Regular cardiac myocyte (primary cell): Measurements from ENCODE around the gene FKBP8. TPM values are rescaled to one million over a fixed set of nuclear protein-coding genes. Genes with fewer than 3 reads are reported as not detected.

Source experiments
- total RNA-seq: library from RNA; depleted of rRNA; stranded (reverse); fragments of >200 nt; gene quantifications from 2 replicates; pipeline ENCODE4 v1.2.3, GENCODE V29; 2014

FKBP8 gene
- total RNA-seq, result 207 and 320 TPM in 2 replicates

DNA sequence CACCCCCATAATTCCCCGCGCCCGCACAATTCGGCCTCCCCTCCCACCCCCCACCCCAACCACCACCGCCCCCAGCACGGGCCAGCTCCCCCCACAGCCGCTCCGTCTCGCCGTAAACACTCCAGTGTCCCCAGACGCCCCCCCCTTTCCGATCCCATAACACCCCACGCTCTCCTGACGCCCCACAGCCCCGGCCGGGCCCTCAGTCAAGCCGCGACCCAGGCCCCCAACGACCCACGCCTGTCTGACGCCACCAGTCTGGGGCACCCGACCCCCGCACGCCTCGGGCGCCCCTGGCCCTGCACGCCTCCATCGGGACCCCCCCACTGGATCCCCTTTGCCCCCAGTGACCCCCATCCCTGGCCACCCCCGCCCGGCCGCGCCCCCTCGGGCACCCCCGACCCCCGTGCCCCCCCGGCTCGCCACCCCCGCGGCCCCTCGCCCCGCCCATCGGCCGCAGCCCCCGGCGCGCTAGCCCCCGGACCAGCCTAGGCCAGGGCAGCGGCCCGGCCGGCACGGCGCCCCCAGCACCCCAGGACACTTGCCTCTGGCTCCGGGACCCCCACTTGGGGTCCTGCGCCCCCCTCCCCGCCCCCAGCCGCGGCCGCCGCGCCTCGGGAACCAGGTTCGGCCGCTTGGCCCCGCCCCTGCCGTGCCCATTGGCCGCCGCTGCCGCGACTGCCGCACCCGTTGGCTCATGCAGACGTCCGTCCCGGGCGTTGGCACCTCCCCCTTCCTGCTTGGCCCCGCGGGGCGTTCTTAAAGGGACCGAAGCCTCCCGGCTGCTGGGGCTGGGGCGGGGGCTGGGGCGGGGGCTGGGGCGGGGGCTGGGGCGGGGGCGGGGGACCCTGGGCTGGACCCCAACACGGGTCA, at the start of gene FKBP8:
TSS of gene FKBP8 (minus strand) at position 633 of the 873 bp plus-strand sequence. CDS start 1,603 bp downstream, outside the sequence.

DNA sequence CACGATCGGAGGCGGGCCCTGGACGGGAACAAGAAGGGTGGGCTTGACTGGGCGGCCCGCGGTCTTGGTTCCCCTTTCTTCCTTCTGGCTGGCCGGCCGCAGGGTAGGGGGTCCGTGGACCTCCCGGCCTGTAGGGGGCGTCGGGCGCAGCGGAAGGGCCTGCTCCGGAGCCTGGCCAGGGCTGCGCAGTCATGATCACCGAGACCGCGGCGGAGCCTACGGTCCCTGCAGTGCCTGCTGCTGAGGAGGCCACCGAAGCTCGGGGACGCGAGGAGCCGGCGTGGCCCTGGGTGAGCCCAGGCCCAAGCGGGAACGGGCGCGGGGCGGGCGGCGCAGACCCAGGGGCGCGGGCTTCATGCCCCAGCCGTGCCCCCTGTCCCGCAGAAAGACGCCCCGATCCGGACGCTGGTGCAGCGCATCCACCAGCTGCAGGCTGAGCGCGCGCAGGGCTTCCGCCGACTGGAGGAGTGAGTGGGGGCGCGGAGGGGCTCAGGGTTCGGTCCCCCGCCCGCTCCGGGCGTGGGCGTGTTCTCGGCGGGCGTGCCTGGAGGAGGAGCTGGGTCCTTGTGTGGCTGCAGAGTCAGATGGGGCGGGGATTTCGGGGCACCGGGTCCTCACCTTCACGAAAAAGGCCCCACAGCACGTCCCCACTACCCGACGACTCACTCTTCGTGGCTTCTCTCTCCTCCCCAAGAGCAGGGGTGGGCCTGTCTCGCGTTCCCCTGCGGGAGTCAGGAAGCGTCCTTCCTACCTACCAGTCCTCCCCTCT, 45.4 kb upstream of the FKBP8 start, which contains the start of gene REX1BD:
TSS of gene REX1BD (plus strand) at position 188 of the 769 bp plus-strand sequence. CDS start at position 192, 4 bp downstream.

DNA sequence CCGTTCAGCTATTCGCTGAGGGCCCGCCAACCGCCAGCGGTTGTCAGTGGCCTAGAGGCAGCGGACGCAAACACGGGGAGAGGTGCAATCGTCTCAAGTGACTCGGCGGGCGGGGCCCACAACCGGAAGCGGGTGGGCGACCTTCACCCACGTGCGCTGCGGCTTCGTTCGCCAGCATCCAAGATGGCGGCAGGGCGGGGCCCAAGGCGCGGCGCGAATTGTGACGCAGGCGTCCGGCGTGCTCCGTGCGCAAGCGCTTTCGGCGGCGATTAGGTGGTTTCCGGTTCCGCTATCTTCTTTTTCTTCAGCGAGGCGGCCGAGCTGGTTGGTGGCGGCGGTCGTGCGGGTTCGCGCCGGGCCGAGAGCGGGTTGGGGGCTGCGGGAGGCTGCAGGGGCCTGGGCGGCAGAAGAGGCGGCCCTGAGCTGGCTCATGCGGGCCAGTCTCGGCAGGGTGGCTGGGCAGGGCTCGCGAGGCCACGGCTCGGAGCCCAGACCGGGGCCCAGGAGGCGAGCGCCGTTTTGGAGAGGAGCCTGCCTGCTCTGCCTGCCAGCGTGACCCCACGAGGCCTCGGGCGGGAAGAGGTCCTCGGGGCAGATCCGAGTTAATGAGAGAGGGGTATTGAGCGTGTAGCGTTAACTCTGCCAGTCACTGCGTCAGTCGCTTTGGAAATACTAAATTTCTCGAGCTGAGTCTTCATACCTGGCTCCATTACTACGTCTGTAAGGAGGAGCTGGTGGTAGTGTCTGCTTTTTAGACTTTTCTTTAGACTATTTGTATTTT, 28.4 kb upstream of the FKBP8 start, which contains the start of gene UBA52:
TSS of gene UBA52 (plus strand) at position 294 of the 781 bp plus-strand sequence. CDS start 1,444 bp downstream, outside the sequence.

DNA sequence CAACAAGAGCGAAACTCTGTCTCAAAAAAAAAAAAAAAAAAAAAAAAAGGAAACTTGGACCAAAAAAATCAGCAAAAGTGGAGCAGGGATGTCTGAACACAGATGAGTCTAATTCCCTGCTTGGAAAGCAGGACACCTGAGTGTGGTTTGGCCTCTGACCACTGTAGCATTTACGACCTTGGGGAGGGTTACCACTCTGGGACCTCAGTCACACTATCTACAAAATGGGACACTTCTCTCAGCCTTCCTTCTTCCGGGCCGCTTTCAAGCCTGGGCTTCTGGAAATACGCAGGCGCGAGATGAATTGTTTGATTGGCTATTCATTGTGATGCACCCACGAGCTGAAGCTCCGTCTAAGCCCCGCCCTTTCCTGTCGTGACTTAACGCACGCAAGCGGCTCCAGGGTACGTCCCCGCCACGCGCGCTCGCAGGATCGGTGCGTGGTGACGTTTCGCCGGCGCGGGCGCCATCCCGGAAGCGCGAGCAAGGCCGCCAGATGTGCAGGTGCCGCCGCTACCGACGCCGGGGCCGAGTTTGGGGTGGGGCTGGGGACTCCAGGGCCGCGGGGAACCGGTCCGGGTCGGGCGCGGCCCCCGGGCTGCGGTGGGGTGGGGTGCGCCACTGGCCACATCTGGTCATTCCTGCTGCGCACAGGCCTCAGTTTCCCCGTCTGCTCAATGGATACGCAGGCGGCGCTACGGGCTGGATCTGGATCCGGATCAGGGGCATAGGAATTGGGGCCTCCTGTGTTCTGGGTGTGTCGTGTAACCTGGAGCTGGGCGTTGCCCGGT, 14.2 kb upstream of the FKBP8 start, which contains the start of gene KXD1:
TSS of gene KXD1 (plus strand) at position 460 of the 791 bp plus-strand sequence. CDS start 4,187 bp downstream, outside the sequence.

DNA sequence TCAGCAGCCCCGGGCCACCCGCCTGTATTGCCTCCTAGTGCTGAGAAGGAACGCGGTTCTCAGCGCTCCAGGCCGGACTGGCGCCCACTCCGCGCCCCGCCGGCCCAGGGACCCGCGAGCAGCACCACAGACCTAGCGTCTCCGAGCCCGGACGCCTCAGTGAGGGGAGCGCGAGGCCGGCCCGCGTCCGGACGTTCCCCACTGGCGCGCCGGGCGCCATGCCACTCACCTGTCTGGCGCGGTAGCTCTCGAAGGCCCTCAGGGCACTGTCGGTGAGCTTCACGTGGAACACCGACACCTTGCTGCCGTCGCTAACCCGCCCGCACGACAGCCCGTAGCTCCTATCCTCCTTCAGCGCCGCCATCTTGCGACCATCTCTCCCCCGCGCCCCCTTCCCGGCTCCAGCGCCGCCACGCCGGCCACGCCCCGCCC, 21.7 kb downstream of the FKBP8 start, which contains the start of gene ELL:
TSS of gene ELL (minus strand) at position 379 of the 432 bp plus-strand sequence. CDS start at position 364, 15 bp downstream.

Other genes with a start within 250 kb of the FKBP8 start
- gene LSM4, start 220.5 kb downstream of the FKBP8 start, total RNA-seq, result 80.6 and 206 TPM in 2 replicates
- 31.1 and 61.2 TPM in 2 replicates for gene PGPEP1, start 203.0 kb downstream of the FKBP8 start, total RNA-seq
- 57.1 and 243 TPM in 2 replicates for gene GDF15, start 157.4 kb downstream of the FKBP8 start, total RNA-seq
- under 0.01 TPM in 1 of 2 replicates, not detected in the other for gene LRRC25, start 146.0 kb downstream of the FKBP8 start, total RNA-seq
- gene SSBP4, start 124.2 kb downstream of the FKBP8 start, total RNA-seq, result 67.7 and 68.1 TPM in 2 replicates
- gene ISYNA1, start 105.4 kb downstream of the FKBP8 start, total RNA-seq, result 10.7 and 17.8 TPM in 2 replicates
- 13.6 and 15.8 TPM in 2 replicates for gene ELL, start 21.5 kb downstream of the FKBP8 start, total RNA-seq
- 58.6 and 106 TPM in 2 replicates for gene KXD1, start 14.3 kb upstream of the FKBP8 start, total RNA-seq
- gene UBA52, start 28.3 kb upstream of the FKBP8 start, total RNA-seq, result 565 and 821 TPM in 2 replicates
- gene REX1BD, start 45.2 kb upstream of the FKBP8 start, total RNA-seq, result 47.6 and 64.8 TPM in 2 replicates
- 19.7 TPM in 2 replicates for gene CRLF1, start 63.2 kb upstream of the FKBP8 start, total RNA-seq
- gene TMEM59L, start 69.3 kb upstream of the FKBP8 start, total RNA-seq, result 0.96 and 1.4 TPM in 2 replicates
- gene KLHL26, start 93.5 kb upstream of the FKBP8 start, total RNA-seq, result 4.0 and 4.2 TPM in 2 replicates
- 1.2 and 2.0 TPM in 2 replicates for gene CRTC1, start 140.1 kb upstream of the FKBP8 start, total RNA-seq
- 0.28 and 0.77 TPM in 2 replicates for gene COMP, start 247.7 kb upstream of the FKBP8 start, total RNA-seq